ENCODE measurements around the gene UNC5C. TPM values are rescaled to one million over a fixed set of nuclear protein-coding genes. Genes with fewer than 3 reads are reported as not detected.

Gene UNC5C
- total RNA-seq, 1 experiment from 2014 or later, result 8.2 TPM

GRCh38 chr4:95379633-95380032 is 169.1 kb downstream of the UNC5C start:
- ATAC-seq (no peak), DNase-seq (ENCODE audit: low read depth, low spot score) (no peak)
- H3K4me3 ChIP-seq (ENCODE audit: low read depth in 2 of 2, low read length in 2 of 2), result no peak overlapping the region
- H3K9me3 ChIP-seq (ENCODE audit: control insufficient read depth, insufficient read depth, low read depth, low read length), result no peaks in the 10 kb centered on the region
- no peaks in the 10 kb centered on the region for H3K4me1 ChIP-seq (ENCODE audit: control insufficient read depth, insufficient read depth, low read length)
- no peak overlapping the region for H3K27ac ChIP-seq (ENCODE audit: low read length)
- H3K27me3 ChIP-seq (ENCODE audit: control insufficient read depth, insufficient read depth, low read length), result no peaks in the 10 kb centered on the region
- in situ Hi-C loops (cut with HindIII; ENCODE audit: low pct_unique_long_range_greater_than_20kb, low sequenced_read_pairs), result no loop called here
- ChIA-PET POLR2A (no interaction called here), CTCF (no interaction called here)
- intact Hi-C loops (cut with micrococcal nuclease; ENCODE audit: unreplicated experiment), result no loop called here
- no TSS peak for BruUV-seq (replicated peaks)
- no peak for TF ChIP-seq REST (IDR thresholded peaks at IDR 0.05; ENCODE audit: insufficient read depth in 1 of 2, low read depth in 2 of 2, low read length in 1 of 2)
- TF ChIP-seq SIN3A (IDR thresholded peaks at IDR 0.05; ENCODE audit: borderline replicate concordance, insufficient read depth, low read depth, low read length), result no peak
- no peak for TF ChIP-seq POLR2AphosphoS5 (IDR thresholded peaks at IDR 0.05; ENCODE audit: low read depth, low read length)
- no peak for TF ChIP-seq CTCF (IDR thresholded peaks at IDR 0.05)
- TF ChIP-seq TCF7L2 (IDR thresholded peaks at IDR 0.05; ENCODE audit: low read depth, low read length), result no peak
- H3K36me3 ChIP-seq (ENCODE audit: control insufficient read depth, insufficient read depth, low read length), result no peaks in the 10 kb centered on the region

GRCh38 chr4:95377366-95377900 is 171.3 kb downstream of the UNC5C start:
- ATAC-seq (no peak), DNase-seq (ENCODE audit: low read depth, low spot score) (no peak)
- H3K27me3 ChIP-seq (ENCODE audit: control insufficient read depth, insufficient read depth, low read length), result no peaks in the 10 kb centered on the region
- CTCF ChIA-PET, result interaction anchor here (0.6 kb wide), 1 partner anchor 20 kb away, joined by 3 read pairs; no protein-coding TSS in a partner anchor
- intact Hi-C loops (cut with micrococcal nuclease; ENCODE audit: unreplicated experiment), result no loop called here
- no peaks in the 10 kb centered on the region for H3K36me3 ChIP-seq (ENCODE audit: control insufficient read depth, insufficient read depth, low read length)
- POLR2A ChIA-PET, result no interaction called here
- H3K27ac ChIP-seq (ENCODE audit: low read length), result no peak overlapping the region
- H3K9me3 ChIP-seq (ENCODE audit: control insufficient read depth, insufficient read depth, low read depth, low read length), result no peaks in the 10 kb centered on the region
- BruUV-seq (replicated peaks), result no TSS peak
- TF ChIP-seq TCF7L2 (IDR thresholded peaks at IDR 0.05; ENCODE audit: low read depth, low read length) (no peak), SIN3A (IDR thresholded peaks at IDR 0.05; ENCODE audit: borderline replicate concordance, insufficient read depth, low read depth, low read length) (no peak), POLR2AphosphoS5 (IDR thresholded peaks at IDR 0.05; ENCODE audit: low read depth, low read length) (no peak), CTCF (IDR thresholded peaks at IDR 0.05) (no peak), REST (IDR thresholded peaks at IDR 0.05; ENCODE audit: insufficient read depth in 1 of 2, low read depth in 2 of 2, low read length in 1 of 2) (no peak)
- in situ Hi-C loops (cut with HindIII; ENCODE audit: low pct_unique_long_range_greater_than_20kb, low sequenced_read_pairs), result no loop called here
- no peak overlapping the region for H3K4me3 ChIP-seq (ENCODE audit: low read depth in 2 of 2, low read length in 2 of 2)
- no peaks in the 10 kb centered on the region for H3K4me1 ChIP-seq (ENCODE audit: control insufficient read depth, insufficient read depth, low read length)

Measured in Panc1 (cell line).